Activated naive CD4-positive, alpha-beta T cell treated with anti-CD3 and anti-CD28 coated beads, Interleukin-2, amount 50 U/mL, for 72 hours (primary cell): Measurements from ENCODE around the gene CFAP299. TPM values are rescaled to one million over a fixed set of nuclear protein-coding genes. Genes with fewer than 3 reads are reported as not detected.
"Not testable (repeated sequence)": the region's sequence is repeated elsewhere in the genome, so short reads cannot be mapped to it uniquely, and the experiment has no call there.

ENCODE experiments used
- ATAC-seq, 2 donors: fragments of 150-1000 bp; cut with Tn5 transposase; 2 replicates each; pipeline ENCODE4 v1.10.0; 2021; ENCODE audit warnings: mild to moderate bottlenecking in 2 of 2, moderate library complexity in 2 of 2
- DNase-seq, 2 donors: peaks; one replicate each; pipeline ENCODE4 v3.0.0; 2021 to 2022; ENCODE audit warnings: low spot score in 2 of 2
- H3K27ac Mint-ChIP-seq, 2 donors: one replicate each; pipeline ENCODE4 v1.8.0; 2022; ENCODE audit warnings: mild to moderate bottlenecking in 2 of 2, mixed read lengths in 2 of 2
- H3K36me3 Mint-ChIP-seq, 2 donors: one replicate each; pipeline ENCODE4 v1.8.0; 2022; ENCODE audit warnings: mixed read lengths in 2 of 2
- H3K9me3 Mint-ChIP-seq, 2 donors: one replicate each; pipeline ENCODE4 v1.8.0; 2022; ENCODE audit warnings: mixed read lengths in 2 of 2
- total RNA-seq, 2 donors: library from RNA; stranded (reverse); gene quantifications; one replicate each; pipeline ENCODE4 v1.2.3, GENCODE V29; 2022

Gene CFAP299
- total RNA-seq, 2 donors from 2014 or later, result not detected

GRCh38 chr4:80413086-80413485 lies 77.6 kb downstream of the CFAP299 start:
- Mint-ChIP-seq H3K9me3 (peaks cover 0 to 6% of the 10 kb centered on the region in 2 donors), H3K27ac (no peak overlapping the region), H3K36me3 (no peaks in the 10 kb centered on the region)
- no peak for ATAC-seq
- no peak for DNase-seq

GRCh38 chr4:80417019-80417418 lies 81.5 kb downstream of the CFAP299 start:
- DNase-seq (no peak), ATAC-seq (no peak)
- no peak overlapping the region for H3K27ac Mint-ChIP-seq

GRCh38 chr4:80419946-80420345 lies 84.4 kb downstream of the CFAP299 start:
- DNase-seq, result no peak
- ATAC-seq, result no peak
- Mint-ChIP-seq H3K36me3 (peaks cover 0 to 4% of the 10 kb centered on the region in 2 donors), H3K9me3 (peaks cover 5 to 16% of the 10 kb centered on the region in 2 donors), H3K27ac (no peak overlapping the region)

More at GRCh38 chr4:80417019-80417418, 81.5 kb downstream of the CFAP299 start:
- Mint-ChIP-seq H3K9me3 (peaks cover 5 to 6% of the 10 kb centered on the region in 2 donors), H3K36me3 (no peaks in the 10 kb centered on the region)

- DNase-seq, result no peak
- peaks cover 5 to 16% of the 10 kb centered on the region in 2 donors for H3K9me3 Mint-ChIP-seq
- no peak for ATAC-seq
- no peak overlapping the region for H3K27ac Mint-ChIP-seq
- H3K36me3 Mint-ChIP-seq, result peaks cover 0 to 4% of the 10 kb centered on the region in 2 donors
These were observed 85.1 kb downstream of the CFAP299 start for GRCh38 chr4:80420638-80421037.

GRCh38 chr4:80422727-80423404 lies 87.3 kb downstream of the CFAP299 start:
- Mint-ChIP-seq H3K36me3 (peaks cover 0 to 4% of the 10 kb centered on the region in 2 donors), H3K9me3 (peaks cover 5 to 10% of the 10 kb centered on the region in 2 donors), H3K27ac (no peak overlapping the region)
- no peak for DNase-seq
- peak; percentile 66 to 96 for ATAC-seq

- Mint-ChIP-seq H3K9me3 (peaks cover 0 to 10% of the 10 kb centered on the region in 2 donors), H3K36me3 (peaks cover 0 to 4% of the 10 kb centered on the region in 2 donors), H3K27ac (no peak overlapping the region)
- DNase-seq, result no peak
- no peak for ATAC-seq
These were observed 88.2 kb downstream of the CFAP299 start for GRCh38 chr4:80423553-80424224.

GRCh38 chr4:80424225-80424581 lies 88.7 kb downstream of the CFAP299 start:
- Mint-ChIP-seq H3K9me3 (peaks cover 0 to 10% of the 10 kb centered on the region in 2 donors), H3K36me3 (peaks cover 0 to 4% of the 10 kb centered on the region in 2 donors), H3K27ac (no peak overlapping the region)
- DNase-seq, result no peak
- ATAC-seq, result no peak

GRCh38 chr4:80425124-80426100 lies 89.9 kb downstream of the CFAP299 start:
- no peak for DNase-seq
- H3K36me3 Mint-ChIP-seq, result peaks cover 0 to 4% of the 10 kb centered on the region in 2 donors
- H3K27ac Mint-ChIP-seq, result no peak overlapping the region
- peaks cover 0 to 10% of the 10 kb centered on the region in 2 donors for H3K9me3 Mint-ChIP-seq
- no peak for ATAC-seq

- Mint-ChIP-seq H3K9me3 (no peaks in the 10 kb centered on the region), H3K36me3 (no peaks in the 10 kb centered on the region), H3K27ac (no peak overlapping the region)
- DNase-seq, result no peak
- ATAC-seq, result no peak
These were observed 95.9 kb downstream of the CFAP299 start for GRCh38 chr4:80431203-80431965.

GRCh38 chr4:80434238-80434637 lies 98.7 kb downstream of the CFAP299 start:
- Mint-ChIP-seq H3K36me3 (no peaks in the 10 kb centered on the region), H3K27ac (no peak overlapping the region), H3K9me3 (no peaks in the 10 kb centered on the region)
- no peak for DNase-seq
- no peak for ATAC-seq

- ATAC-seq, result no peak
- H3K27ac Mint-ChIP-seq, result no peak overlapping the region
These were observed 102.5 kb downstream of the CFAP299 start for GRCh38 chr4:80438016-80438415.

GRCh38 chr4:80439294-80440061 lies 103.9 kb downstream of the CFAP299 start:
- not testable (repeated sequence) for H3K27ac Mint-ChIP-seq, ATAC-seq
- DNase-seq, result peak in 1 of 2 donors; percentile 2
- Mint-ChIP-seq H3K36me3 (peaks cover 27 to 32% of the 10 kb centered on the region in 2 donors), H3K9me3 (peaks cover 17% of the 10 kb centered on the region in 2 donors)

More at GRCh38 chr4:80438016-80438415, 102.5 kb downstream of the CFAP299 start:
- DNase-seq, result no peak
- Mint-ChIP-seq H3K36me3 (peaks cover 18 to 31% of the 10 kb centered on the region in 2 donors), H3K9me3 (peaks cover 17% of the 10 kb centered on the region in 2 donors)

GRCh38 chr4:80446248-80446647 lies 110.7 kb downstream of the CFAP299 start:
- Mint-ChIP-seq H3K9me3 (peaks cover 7 to 11% of the 10 kb centered on the region in 2 donors), H3K36me3 (peaks cover 16 to 18% of the 10 kb centered on the region in 2 donors), H3K27ac (no peak overlapping the region)
- no peak for DNase-seq
- no peak for ATAC-seq

GRCh38 chr4:80446664-80447063 lies 111.1 kb downstream of the CFAP299 start:
- Mint-ChIP-seq H3K36me3 (peaks cover 14 to 16% of the 10 kb centered on the region in 2 donors), H3K27ac (no peak overlapping the region)

GRCh38 chr4:80447493-80447892 lies 112.0 kb downstream of the CFAP299 start:
- no peak overlapping the region for H3K27ac Mint-ChIP-seq
- no peak for DNase-seq
- no peak for ATAC-seq
- H3K36me3 Mint-ChIP-seq, result peaks cover 6 to 12% of the 10 kb centered on the region in 2 donors
- peaks cover 3 to 6% of the 10 kb centered on the region in 2 donors for H3K9me3 Mint-ChIP-seq

More at GRCh38 chr4:80446664-80447063, 111.1 kb downstream of the CFAP299 start:
- peaks cover 7 to 11% of the 10 kb centered on the region in 2 donors for H3K9me3 Mint-ChIP-seq
- DNase-seq, result no peak
- no peak for ATAC-seq
